Bronchial epithelial cell (primary cell): ENCODE measurements around the gene NFX1. TPM values are rescaled to one million over a fixed set of nuclear protein-coding genes. Genes with fewer than 3 reads are reported as not detected.
A peak's percentile ranks its signal among the peaks of the same experiment; 100 is the strongest.

Experiments
- DNase-seq: peaks from one replicate; pipeline ENCODE4 v3.0.0-alpha.2; 2010; ENCODE audit warnings: low read depth
- FAIRE-seq: peaks from 2 replicates; lab custom pipeline; 2011; peaks lifted over from hg19 to GRCh38; lab: Jason Lieb, UNC
- H3K27me3 ChIP-seq: 2 replicates; pipeline ENCODE4 v1.5.1; 2011; ENCODE audit warnings: low read length; ENCODE audit not compliant: control insufficient read depth, insufficient read depth
- H3K36me3 ChIP-seq: 2 replicates; pipeline ENCODE4 v1.5.1; 2011; ENCODE audit warnings: low read length; ENCODE audit not compliant: control insufficient read depth, insufficient read depth
- H3K4me3 ChIP-seq: 2 replicates; pipeline ENCODE4 v1.5.1; 2011; ENCODE audit warnings: mild to moderate bottlenecking, low read depth, low read length, control low read depth
- total RNA-seq: library from RNA; depleted of rRNA; stranded (reverse); fragments of >200 nt; gene quantifications from 2 replicates; pipeline ENCODE4 v1.2.1, GENCODE V29; 2014
- TF ChIP-seq, protein P1 (sequence below): IDR thresholded peaks from 2 replicates; pipeline ENCODE4 v1.5.1; 2011; ENCODE audit warnings: mild to moderate bottlenecking, moderate library complexity, low read length, control low read depth, inconsistent platforms; ENCODE audit not compliant: insufficient read depth, severe bottlenecking

NFX1 gene
- total RNA-seq, 1 donor from 2014 or later: 19.2 TPM

DNA sequence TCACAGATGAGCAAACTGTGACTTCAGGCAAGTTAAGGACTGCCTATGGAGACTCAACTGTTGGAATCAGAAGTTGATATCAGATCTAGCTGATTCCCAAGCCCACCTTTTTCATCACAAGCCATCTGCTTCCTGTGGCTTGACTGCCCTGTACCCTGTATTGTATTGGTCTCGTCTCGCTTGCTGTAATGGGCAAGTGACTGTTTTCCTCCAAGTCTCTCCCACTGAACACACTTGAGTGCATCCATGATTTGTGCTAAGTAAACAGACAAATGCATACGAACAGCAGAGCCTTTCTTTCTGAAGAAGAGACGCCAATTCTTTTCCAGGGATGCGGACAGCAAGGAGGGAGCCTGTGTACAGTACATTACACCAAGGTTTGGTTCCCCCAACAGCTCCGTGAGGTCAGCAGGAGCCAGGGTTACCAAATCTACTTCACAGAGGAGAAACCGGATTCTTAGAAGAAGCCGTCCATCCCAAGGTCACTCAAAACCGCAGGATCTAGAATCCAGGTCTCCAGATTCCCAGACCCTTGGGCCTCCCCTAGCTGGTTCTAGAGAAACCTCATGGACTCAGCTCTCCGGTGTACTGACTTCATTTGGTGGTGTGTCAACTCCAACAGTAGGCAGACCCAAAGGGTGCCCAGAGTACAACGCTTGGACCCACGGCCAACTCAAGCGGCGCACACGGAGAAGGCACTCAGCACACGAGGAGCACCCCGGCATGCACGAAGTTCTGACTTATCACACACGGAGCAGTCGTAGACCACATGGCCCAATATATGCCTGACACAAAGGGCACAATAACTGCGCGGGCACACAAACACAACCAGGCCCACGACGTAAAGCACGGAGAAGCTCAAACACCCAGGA, 26.9 kb upstream of the NFX1 start:
- Histone ChIP-seq H3K4me3 (peak overlapping the region; percentile 86), H3K27me3 (no peaks in the 10 kb centered on the region), H3K36me3 (peaks cover 18% of the 10 kb centered on the region)
- DNase-seq (peak; percentile 28), FAIRE-seq (no peak)
- TF ChIP-seq, protein P1, sequence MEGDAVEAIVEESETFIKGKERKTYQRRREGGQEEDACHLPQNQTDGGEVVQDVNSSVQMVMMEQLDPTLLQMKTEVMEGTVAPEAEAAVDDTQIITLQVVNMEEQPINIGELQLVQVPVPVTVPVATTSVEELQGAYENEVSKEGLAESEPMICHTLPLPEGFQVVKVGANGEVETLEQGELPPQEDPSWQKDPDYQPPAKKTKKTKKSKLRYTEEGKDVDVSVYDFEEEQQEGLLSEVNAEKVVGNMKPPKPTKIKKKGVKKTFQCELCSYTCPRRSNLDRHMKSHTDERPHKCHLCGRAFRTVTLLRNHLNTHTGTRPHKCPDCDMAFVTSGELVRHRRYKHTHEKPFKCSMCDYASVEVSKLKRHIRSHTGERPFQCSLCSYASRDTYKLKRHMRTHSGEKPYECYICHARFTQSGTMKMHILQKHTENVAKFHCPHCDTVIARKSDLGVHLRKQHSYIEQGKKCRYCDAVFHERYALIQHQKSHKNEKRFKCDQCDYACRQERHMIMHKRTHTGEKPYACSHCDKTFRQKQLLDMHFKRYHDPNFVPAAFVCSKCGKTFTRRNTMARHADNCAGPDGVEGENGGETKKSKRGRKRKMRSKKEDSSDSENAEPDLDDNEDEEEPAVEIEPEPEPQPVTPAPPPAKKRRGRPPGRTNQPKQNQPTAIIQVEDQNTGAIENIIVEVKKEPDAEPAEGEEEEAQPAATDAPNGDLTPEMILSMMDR: no peak

DNA sequence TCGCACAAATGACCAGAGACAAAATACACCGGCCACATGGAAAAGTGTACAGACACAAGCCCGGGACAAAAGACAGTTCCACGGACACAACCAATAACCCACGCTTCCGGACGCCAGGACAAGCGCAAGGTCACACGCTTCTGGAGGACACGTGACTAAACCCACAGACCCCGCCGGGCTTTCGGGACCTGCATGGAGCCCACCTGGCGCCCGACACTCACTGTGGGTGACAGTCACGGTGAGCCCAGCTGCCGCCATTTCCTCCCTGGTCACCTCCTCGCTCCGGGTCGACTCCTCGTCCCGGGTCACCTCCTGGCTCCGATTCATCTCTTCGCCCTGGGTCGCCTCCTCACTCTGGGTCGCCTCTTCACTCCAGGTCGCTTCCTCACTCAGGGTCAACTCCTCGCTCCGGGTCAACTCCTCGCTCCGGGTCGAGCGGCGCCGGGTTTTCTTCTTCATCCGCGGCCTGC, 26.3 kb upstream of the NFX1 start:
- DNase-seq: no peak
- peaks cover 18% of the 10 kb centered on the region for H3K36me3 ChIP-seq
- TF ChIP-seq, protein P1: no peak
- peak overlapping the region; percentile 86 for H3K4me3 ChIP-seq
- H3K27me3 ChIP-seq: no peaks in the 10 kb centered on the region
- no peak for FAIRE-seq

DNA sequence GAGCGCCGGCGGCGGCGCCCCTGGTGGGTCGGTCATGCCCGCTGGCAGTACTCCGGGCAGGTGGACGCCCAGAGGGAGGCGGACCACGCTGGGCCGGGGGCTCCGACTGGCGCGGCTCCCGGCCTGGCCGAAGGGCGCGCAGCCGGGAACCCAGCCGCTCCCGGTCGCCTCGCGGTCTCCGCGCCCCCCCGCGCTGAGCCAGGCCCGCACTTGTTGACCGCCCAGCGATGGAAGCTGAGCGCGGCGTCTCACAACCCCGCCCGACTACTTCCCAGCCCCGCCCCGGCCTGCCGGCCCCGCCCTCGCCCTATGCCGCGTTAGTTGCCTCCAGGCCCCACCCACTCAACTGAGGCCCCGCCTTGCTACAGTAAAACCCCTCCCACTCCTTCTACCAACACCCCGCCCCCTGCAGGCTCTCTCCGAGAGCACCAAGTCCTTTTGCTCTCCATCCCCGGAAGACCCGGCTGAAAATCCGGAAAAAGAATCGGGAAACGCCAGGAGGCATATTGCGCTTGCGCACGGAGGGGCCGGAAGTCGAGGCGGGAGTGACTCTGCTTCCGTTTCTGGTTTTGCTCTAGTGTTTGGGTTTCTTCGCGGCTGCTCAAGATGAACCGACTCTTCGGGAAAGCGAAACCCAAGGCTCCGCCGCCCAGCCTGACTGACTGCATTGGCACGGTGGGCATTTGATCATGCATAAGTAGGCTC, 25.7 kb upstream of the NFX1 start, which contains the start of the genes BAG1 and CHMP5:
TSS of gene BAG1 (minus strand) at position 236 of the 705 bp plus-strand sequence.
TSS of gene CHMP5 (plus strand) at position 577 of the 705 bp plus-strand sequence. CDS start at position 607, 30 bp downstream.
- H3K36me3 ChIP-seq: peaks cover 14% of the 10 kb centered on the region
- no peak for FAIRE-seq
- DNase-seq: peak; percentile 97

DNA sequence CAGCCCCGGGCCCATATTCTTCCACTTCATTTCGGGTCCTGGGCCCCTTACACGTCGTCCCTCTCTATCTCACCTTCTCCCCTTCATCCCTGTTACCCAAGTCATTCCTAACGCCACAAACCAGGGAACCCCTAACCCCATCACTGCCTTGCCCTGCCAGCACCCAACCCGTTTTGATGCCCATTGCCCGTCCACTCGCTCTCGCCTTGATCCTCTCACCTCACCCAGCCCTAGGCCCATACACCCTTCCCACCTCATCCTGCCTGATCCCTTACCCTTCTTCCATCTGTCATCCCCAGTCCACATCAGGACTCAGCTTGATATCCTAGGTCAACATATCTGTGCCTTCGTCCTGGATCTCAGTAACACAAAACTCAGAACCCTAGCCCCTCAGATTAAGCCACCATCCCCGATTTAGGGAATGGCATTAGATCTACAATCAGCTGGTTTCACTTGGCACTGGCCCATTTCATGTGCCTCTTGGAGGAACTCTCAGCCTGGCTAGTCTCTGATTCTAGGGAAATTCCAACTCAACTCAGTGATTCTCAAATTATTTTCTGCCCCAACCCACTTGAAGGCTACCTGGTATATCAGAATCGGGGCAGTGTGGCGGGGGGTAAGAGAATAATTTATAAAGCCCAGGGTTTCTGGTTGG, 25.0 kb upstream of the NFX1 start:
- Histone ChIP-seq H3K4me3 (peak overlapping the region; percentile 66), H3K27me3 (no peaks in the 10 kb centered on the region), H3K36me3 (peaks cover 7% of the 10 kb centered on the region)
- TF ChIP-seq, protein P1: no peak
- no peak for FAIRE-seq
- no peak for DNase-seq

More for the DNA sequence above, 25.7 kb upstream of the NFX1 start, which contains the start of the genes BAG1 and CHMP5:
- H3K4me3 ChIP-seq: peak within 1 kb of the TSS; percentile 86
- TF ChIP-seq, protein P1: peak; percentile 30
- no peaks in the 10 kb centered on the region for H3K27me3 ChIP-seq

DNA sequence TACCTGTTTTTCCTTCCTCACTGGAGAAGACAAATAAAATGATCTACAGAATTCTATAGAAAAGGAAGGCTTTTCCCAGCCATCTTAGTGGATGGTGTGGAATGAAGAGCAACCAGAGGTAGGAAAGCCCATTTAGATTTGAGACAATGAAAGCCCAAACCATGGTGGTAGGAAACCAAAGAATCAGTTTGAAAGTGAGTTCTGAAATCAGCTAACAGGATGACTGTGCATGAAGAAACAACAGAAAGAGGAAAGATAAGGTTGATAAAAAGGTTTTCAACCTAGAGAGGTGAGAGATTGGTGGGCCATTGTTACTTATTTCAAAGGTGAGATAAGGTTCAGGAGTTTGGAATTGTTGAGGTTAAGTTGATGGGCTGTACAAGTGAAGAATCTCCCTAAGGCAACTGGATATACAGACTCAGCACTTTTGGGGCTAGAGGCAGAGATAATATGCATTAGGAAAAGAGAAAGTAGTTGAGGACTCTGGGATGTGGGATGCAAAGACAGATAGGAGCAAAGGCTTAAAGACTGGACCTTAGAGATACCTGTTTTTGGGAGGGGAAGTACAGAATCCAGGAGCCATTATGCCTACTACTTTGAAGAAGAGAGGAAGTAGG, 23.1 kb upstream of the NFX1 start:
- H3K4me3 ChIP-seq: no peak overlapping the region
- H3K36me3 ChIP-seq: peaks cover 10% of the 10 kb centered on the region
- H3K27me3 ChIP-seq: no peaks in the 10 kb centered on the region
- TF ChIP-seq, protein P1: no peak
- no peak for FAIRE-seq
- no peak for DNase-seq
